Activated gamma-delta T cell treated with Interleukin-2 at 50 U/mL for 16 hours (primary cell): ENCODE data around the gene ANKS1B.
"Not testable (repeated sequence)": the region's sequence is repeated elsewhere in the genome, so short reads cannot be mapped to it uniquely, and the experiment has no call there.

Source experiments
- DNase-seq: peaks from one replicate; pipeline ENCODE4 v3.0.0-alpha.2; 2020

ANKS1B gene

DNA sequence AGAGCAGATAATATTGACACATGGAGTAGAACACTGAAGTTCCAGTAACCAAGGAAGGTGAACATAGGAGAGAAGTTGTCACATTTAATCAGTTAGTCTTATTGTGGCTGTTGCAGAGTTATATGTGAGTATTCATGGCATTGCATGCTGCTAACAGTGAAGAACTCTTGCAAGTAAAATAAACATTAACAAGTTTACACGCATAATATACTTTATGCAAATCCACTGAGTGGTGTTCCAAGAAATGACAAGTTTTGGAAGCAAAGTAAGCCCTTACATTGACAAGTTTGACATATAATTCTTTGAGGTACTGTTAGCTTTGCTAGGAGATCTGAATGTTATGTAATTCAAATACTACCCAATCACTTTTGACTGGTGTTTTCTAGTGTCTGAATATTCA is 125.6 kb downstream of the ANKS1B start:
- no peak for DNase-seq

DNA sequence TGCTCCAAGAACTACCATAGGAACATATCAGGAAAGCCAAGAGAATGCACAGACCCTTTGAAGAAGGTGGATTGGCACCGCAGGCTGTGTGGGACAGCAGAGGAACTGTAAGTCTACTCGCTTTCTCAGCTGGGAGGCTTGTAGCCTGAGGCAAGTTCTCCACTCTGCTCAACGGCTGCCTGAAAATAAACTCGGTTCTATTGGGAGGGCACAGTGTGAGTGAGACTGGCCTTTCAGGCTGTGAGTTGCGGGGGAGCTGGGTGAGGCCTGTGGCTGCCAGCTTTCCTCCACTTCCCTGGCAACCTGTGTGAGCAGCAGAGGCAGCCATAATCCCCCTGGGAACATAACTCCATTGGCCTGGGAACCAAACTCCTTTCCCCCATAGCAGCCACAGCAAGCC is 132.1 kb downstream of the ANKS1B start:
- no peak for DNase-seq

DNA sequence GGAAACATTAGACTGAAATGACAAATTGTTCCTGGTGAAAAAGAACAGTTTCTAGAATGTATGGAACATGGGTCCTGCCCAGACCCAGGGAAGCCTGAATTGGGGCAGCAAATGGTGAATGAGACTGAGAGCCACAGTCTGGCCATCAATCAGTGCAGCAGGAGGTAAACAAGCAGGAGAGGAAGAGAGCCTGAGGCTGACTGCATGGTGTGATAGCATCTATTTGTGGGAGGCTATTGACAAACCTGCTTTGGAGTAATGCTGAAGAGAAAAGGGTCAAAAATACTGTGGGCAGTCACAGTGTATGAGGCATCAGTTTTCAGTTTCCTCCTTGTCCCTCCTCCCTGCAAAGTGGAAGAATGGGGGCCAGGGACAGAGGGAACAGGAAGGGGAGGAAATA is 136.8 kb downstream of the ANKS1B start:
- DNase-seq = no peak

DNA sequence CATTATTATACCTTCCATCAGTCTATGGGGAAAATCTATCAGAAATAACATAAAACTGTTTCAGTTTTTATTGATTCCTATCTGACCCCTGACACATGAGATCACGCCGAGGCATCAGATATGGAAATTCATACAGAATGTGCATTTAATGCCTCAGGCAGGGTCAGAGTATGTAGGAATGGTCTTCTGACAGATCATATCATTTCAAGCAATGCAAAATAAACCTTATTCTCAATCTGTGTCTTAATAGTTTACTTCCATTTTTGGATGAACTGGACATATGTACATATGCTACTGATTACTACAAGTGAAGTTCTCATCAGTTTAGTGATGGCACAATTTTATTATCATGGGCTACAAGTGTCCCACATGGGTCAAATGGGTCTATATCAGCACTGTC is 150.0 kb downstream of the ANKS1B start:
- DNase-seq = no peak

DNA sequence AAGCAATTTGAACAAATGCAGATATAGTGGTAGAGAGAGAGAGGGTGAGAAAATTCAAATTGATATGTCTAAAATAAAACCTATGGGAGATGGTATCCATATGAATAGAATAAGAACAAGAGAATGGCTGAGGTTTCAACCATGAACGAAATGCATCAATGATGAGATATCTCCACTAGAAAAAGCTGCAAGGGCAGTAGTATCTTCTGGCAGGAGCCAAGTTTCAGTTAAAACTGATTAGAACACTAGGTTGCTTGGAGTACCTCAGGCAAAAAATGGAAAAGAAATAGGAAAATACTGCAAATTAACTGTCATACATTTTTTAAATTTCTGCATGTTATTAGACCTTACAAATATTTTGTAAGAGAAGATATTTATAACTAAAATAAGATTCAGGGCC is 151.3 kb downstream of the ANKS1B start:
- DNase-seq = no peak

DNA sequence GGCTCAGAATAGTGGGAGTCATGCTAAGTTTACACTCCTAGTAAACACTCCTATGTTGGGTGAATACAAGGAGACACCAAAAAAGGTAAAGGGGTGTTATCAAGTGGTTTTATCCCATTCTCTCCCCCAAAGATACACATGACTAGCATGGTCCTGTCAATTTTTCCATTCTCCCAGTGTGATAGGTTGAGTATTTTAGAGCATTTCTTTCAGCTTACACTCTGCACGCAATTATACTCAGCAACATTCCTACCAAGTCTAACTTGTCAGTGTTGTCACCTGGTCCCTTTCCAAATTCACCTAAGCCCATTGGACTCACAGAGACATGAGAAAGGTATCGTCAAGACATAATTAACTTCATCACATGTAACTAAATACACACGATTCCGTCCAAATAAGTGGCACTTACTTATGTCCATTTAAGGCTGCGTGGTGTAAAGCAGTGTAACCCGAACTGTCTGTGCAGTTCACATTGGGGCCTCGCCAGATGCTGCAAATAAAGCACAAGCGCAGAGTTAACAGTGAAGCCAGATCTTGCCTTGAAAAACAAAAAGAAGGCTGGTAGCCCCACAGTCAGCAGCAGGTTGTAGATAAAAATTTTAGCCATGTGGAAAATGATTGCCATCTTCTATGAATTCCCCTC is 159.7 kb downstream of the ANKS1B start:
- DNase-seq = no peak

DNA sequence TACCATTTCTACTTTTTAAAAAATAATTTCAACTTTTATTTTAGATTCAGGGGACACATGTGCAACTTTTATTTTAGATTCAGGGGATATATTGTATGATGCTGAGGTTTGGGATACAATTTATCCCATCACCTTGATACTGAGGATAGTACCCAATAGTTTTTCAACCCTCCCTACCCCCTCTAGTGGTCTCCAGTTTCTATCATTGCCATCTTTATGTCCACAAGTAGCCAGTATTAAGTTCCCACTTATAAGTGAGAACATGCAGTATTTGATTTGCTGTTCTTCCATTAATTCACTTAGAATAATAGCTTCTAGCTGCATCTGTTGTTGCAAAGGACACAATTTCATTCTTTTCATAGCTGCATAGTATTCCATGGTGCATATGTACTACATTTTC is 162.5 kb downstream of the ANKS1B start:
- no peak for DNase-seq

DNA sequence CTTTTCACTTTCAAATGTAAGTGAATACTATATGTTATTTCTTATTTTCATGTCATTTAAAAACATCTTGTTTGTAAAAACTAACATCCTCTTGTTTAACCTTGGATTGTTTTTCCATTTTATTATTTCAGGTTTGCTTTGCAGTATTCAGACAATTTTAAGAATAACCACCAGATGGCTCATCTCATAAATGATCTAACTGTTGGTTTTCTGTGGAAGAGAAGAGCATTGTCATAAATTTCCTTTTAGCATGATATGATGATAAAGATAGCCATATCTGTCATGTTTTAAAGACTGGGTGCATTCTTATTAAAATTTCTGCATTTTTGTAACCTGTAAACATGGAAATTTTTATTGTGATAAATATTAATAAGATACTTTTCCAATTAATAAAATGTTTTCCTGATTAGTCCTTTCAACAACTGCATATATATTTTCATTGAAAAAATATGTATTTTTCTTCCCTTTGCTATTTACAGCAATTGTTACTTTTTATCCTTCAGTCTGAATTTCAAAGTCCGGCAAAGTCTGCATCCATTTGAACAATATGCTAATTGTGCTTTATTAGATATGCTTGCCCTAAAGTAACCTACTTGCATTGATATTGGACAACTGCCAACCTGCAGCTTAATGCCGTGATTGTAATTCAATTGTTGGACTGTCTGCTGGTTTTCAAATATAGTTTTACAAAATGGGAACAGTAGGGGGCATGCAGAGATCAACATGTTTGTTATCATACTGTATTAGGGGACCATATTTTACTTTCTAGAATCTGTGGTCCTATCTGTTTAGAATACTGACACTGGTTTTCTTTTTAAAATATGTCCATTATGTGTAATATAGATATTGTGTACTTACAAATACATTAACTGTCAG is 173.8 kb downstream of the ANKS1B start:
- no peak for DNase-seq

DNA sequence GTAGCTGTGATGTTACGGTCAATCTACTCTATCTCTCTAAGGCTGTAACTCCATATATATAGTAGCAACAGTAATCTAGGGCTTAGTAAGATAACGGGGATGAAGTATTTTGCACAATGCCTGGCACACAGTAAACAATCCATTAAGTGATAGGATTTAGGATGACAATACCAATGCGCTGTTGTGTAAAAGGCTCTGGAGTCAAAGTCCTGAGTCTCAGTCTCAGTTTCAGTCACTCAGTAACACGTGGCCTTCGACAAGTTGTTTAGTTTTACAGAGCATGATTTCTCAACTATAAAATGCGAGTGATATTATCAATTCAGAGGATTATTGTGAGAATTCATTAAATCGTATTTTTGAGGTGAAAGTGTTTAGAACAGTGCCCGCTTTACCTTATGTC is 174.8 kb downstream of the ANKS1B start:
- no peak for DNase-seq

DNA sequence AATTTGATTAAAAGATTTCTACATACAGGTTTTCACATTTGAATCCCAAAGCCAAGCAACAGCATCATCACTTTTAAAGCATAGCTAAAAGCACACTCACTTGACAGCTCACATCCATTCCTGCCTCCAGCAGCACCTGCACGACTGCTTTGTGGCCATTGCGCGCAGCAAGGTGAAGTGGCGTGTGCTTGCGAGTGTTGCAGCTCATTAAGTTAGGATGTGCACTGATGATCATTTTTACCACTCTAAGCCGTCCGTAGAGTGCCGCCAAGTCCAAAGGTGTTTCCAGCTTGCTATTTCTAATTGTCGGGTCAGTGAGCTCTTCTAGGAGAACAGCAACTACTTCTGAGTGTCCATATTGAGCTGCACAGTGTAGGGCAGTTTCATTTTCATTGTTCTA is 178.4 kb downstream of the ANKS1B start:
- DNase-seq = no peak

DNA sequence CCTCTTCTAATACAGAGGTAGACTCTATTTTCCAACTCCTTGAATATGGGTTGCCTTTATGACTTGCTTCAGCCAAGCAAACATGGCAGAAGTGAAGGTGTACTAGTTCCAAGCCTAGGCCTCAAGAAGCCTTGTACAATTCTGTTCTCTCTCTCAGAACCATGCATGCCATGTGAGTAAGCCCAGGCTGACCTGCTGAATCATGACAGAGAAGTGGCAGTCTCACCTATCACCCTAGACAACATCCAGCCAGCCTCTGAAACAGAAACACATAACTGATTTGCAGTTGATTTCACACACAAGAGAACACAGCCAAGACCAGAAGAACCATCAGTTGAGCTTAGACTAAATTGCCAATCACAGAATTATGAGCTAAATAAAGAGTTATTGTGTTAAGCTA is 180.0 kb downstream of the ANKS1B start:
- no peak for DNase-seq

DNA sequence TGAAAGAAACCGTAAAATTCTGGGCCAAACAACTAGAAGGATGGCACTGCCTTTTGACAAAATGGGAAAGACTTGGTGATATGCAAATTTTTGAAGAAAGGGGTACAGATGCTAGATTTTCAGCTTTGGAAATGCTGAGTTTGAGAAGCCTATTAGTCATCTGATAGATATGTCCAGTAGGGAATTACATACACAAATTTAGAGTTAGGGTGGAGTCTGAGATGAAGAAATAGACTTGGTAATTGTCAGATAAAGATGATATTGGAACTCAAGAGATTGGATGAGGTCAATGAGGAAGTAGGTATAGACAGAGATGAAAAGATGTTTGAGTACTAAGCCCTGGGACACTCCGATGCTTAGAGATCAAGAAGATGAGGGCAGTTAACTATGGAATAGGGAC is 184.1 kb downstream of the ANKS1B start:
- DNase-seq = no peak

DNA sequence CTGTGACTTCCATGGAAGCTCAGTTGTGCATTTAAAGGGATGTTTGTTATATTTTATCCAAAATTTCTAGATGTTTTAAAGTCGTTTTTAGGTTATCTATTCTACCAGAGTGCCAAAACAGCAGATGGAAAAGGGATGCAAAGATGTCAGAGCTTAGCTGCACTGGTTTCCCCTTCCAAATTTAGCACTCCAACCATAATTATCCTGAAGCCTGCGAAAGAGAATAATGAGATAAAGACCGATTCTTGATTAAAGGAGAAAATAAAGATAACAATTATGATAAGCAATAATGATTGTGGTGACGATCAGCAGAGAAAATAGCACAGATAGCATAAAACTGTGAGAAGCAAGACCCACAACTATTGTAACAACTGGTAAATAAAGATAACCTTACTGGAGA is 186.8 kb downstream of the ANKS1B start:
- not testable (repeated sequence) for DNase-seq

DNA sequence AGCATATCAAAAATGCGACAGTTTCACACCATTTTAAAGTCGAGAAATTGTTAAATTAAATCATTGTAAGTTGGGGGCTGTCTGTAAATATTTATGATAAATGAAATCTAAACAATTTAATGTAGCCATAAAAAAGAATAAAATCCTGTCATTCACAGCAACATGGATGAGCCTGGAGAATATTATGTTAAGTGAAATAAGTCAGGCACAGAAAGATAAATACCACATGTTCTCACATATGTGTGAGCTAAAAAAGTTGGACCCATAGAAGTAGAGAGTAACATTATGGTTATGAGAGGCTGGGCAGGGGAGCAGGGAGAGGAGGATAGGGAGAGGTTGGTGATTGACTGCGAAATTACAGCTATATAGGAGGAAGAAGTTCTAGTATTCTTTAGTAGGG is 201.3 kb downstream of the ANKS1B start:
- no peak for DNase-seq

DNA sequence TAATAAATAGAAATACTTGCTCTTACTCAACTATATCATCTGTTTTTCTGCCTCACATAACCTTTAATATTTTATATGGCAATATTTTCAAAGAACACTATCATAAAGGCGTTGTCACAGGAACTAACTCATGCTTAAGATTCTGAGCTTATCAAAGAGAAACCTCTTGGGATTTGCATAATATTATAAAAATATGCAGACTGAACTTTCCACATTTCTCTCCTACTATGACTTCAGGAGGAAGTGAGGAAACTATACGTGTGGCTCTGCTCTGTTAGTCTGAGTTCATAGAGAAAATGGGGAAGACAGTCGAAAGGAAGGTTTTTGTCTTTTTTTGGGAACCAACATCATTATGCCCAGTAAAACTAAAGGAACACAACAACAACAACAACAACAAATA is 212.5 kb downstream of the ANKS1B start:
- no peak for DNase-seq

DNA sequence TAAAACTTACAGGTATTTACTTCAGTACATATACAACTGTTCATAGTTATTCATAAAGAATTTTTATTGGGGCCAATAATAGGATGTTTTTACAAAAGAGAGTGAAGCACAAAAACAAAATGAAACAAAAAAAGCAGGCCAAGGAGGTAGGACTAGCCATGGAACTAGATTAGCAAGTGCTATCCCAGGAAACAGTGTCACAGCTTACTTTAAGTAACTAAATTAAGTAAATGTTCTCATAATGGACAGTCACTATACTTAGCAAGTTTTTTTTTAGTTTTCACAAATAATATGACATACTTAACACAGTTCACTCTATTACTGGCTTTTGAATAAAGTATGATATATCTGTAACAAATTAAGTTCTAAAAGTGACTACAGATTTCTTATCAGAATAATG is 213.1 kb downstream of the ANKS1B start:
- no peak for DNase-seq

DNA sequence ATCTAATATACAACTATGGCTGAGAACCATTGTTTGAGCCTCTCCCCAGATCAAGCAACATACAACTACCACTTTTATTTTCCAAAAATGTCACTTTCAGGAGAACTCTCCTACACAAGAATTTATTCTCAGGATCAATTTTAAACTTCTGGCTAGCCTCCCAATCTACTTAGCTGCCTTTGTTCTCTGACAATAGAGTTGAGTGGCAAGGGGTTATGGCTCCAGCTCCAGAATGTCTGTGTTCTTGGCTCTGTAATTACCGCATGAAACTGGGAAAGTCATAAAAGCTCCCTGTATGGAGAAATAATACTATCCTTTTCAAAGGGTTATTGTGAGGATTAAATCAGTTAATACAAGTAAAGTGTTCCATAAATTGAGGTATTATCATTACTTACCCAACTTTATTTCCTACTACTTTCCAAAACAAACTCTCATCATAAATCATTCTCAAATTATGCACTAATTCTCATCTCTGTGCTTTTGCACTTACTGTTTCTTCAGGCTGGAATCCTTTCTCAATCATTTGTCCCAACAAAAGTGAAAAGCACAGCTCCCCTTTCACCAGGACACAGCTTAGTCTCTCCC is 215.2 kb downstream of the ANKS1B start:
- DNase-seq = no peak

DNA sequence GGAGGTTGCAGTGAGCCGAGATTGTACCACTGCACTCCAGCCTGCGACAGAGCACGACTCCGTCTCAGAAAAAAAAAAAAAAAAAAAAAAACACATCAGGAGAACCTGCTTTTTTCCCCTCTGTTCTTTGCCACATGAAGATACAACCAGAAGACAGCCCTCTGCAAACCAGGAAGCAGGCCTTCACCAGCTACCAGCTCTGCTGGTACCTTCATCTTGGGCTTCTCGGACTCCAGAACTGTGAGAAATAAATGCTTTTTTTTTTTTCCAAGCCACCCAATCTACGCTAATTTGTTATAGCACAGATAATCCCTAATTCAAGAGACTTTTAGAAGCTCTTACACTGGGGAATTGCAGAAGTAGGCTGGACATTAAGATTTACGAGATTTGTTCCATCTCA is 216.0 kb downstream of the ANKS1B start:
- DNase-seq = no peak

DNA sequence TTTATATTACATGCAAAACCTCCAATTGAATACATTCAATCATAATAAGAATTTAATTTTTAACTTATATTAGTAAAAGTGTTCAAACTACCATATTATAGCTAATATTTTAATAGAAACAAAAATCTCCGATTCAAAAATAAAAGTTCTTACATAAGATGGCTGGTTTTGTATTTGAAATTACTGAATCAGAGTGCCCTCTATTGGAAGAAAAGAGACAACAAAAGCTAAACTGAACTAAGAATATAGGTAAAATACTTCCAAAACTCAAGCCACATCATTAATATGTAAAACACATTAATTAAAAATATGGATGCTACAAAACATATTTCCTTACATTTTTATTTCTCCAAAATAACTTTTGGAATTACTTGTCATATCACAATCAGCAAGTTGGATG is 216.9 kb downstream of the ANKS1B start:
- DNase-seq = no peak

DNA sequence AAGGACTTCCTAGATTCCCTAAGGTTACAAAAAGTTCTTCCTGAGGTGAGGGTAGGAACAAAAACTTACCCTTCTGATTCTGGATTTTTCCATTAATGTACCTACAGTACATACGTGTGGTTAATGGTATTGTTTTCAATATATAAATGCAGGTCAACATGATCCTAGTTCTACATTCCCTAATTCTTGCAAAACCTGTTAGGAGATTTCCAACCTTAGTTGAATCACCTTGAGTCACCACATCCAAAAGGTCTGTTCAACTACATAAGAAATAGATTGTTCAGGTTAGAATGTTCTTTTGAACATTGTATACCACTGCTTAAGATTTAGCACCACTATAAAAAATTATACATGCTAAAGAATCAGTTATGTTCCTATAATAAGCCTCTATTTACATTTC is 218.3 kb downstream of the ANKS1B start:
- DNase-seq = no peak

DNA sequence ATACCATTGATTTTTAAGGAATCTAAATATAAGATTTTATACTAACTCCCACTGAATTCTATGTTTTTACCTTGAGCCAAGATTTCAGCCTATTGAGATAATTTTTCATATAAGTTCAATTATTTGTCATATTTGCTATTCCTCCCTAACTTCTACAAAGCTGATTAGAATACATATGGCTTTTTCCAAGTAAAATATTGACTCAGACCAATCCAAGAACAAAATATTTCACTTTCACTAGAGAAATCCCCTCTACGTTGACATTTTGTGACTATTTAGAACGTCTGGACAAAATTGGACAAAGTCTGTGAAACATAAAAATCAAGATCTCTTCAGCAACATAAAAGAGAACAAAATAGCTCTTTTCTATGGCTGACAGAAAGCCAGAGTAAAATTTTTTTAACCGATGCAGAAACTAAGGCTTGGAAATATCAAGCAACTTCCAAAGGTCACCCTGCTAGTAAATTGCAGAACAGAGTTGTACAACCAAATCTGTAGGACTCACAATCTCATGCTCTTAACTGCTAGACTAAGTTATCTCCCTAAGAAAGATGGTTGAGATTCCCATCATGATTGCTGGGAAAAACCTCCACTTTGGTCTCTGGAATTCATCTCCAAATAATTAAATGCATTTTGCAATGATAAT is 219.1 kb downstream of the ANKS1B start:
- DNase-seq = no peak

DNA sequence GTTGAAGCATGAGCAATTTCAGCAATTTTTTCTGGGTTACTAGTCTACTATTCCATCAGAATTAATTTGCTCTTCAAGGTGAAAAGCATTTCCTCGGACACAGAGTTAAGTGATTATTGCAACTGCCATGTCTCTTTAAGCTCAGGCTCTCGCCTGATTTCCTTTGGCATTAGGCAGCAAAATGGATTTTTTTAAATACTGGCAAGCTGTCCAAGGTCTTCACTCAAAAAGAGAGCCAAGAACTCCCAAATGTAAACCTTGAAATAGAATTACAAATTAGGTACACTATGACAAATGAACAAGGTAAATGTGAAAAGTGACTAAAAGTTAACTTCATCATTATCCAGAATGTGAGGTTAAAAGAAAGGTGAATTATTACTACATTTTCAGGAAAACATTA is 225.3 kb downstream of the ANKS1B start:
- DNase-seq = no peak

DNA sequence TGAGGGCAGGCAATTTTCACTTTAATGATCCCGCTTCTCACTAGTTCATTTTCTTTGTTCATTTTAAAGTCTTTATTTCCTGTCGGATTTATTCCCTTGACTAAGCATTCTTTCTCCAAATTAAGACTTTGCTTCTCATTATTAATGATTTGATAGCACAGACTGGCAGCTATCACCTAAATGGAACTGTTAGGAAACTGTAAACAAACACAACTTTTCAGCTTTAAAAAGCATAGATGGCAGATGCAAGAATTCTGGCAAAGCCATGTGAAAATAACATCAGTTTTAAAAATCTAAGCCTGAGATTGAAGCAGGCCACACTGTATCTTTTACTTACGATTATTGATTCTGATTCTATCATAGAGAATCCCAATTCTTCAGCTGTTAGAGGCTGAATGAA is 225.7 kb downstream of the ANKS1B start:
- no peak for DNase-seq

DNA sequence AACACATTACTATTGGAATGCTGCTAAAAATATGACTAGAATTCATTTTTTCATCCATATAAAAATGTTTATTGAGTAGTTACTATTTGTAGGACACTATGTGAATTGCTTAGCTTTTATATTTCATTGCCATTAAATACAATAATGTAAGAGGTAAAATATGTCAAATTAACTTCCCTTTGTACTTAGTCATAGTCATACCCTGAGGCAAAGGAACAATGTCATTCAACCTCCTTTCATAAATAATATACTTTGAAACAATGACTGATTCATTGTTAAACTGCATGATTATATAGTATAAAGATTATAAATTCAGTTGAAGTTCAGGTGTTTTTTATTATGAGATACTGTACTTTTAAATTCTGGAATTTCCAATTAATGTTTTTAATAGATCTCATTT is 232.0 kb downstream of the ANKS1B start:
- no peak for DNase-seq
